HG02610 (cell line): ENCODE data around the gene PRR18.

Source experiments
- ATAC-seq: cut with Tn5 transposase; IDR thresholded peaks from one replicate; pipeline ENCODE4 v1.9.1; 2021; ENCODE audit warnings: mild to moderate bottlenecking, moderate library complexity; ENCODE audit not compliant: unreplicated experiment

The PRR18 gene

GRCh38 chr6:166278579-166279392 lies 29.4 kb downstream of the PRR18 start:
- no peak for ATAC-seq

GRCh38 chr6:166277892-166278578 lies 30.2 kb downstream of the PRR18 start:
- peak; percentile 29 for ATAC-seq

- ATAC-seq: no peak
Observed at GRCh38 chr6:166277018-166277417, 31.2 kb downstream of the PRR18 start.

GRCh38 chr6:166275714-166276166 lies 32.5 kb downstream of the PRR18 start:
- peak; percentile 46 for ATAC-seq

- no peak for ATAC-seq
Observed at GRCh38 chr6:166274739-166275370, 33.3 kb downstream of the PRR18 start.

GRCh38 chr6:166274163-166274562 lies 34.0 kb downstream of the PRR18 start:
- no peak for ATAC-seq

GRCh38 chr6:166271376-166271765 lies 36.8 kb downstream of the PRR18 start:
- ATAC-seq: no peak

GRCh38 chr6:166270706-166271375 lies 37.4 kb downstream of the PRR18 start:
- no peak for ATAC-seq

GRCh38 chr6:166269301-166270039 lies 38.7 kb downstream of the PRR18 start:
- ATAC-seq: no peak

- no peak for ATAC-seq
Observed at GRCh38 chr6:166268431-166268830, 39.8 kb downstream of the PRR18 start.

- no peak for ATAC-seq
Observed at GRCh38 chr6:166267526-166267925, 40.7 kb downstream of the PRR18 start.

- ATAC-seq: no peak
Observed at GRCh38 chr6:166266336-166266735, 41.9 kb downstream of the PRR18 start.

- ATAC-seq: no peak
Observed at GRCh38 chr6:166262743-166263515, 45.3 kb downstream of the PRR18 start.

GRCh38 chr6:166259296-166259977 lies 48.8 kb downstream of the PRR18 start:
- ATAC-seq: peak; percentile 44

- peak; percentile 55 for ATAC-seq
Observed at GRCh38 chr6:166258854-166259276, 49.3 kb downstream of the PRR18 start.

- ATAC-seq: peak; percentile 49
Observed at GRCh38 chr6:166257911-166258318, 50.3 kb downstream of the PRR18 start.
